ENCODE measurements around the gene SYT11.
A peak's percentile ranks its signal among the peaks of the same experiment; 100 is the strongest.
"Not testable (repeated sequence)": the region's sequence is repeated elsewhere in the genome, so short reads cannot be mapped to it uniquely, and the experiment has no call there.

The SYT11 gene, protein sequence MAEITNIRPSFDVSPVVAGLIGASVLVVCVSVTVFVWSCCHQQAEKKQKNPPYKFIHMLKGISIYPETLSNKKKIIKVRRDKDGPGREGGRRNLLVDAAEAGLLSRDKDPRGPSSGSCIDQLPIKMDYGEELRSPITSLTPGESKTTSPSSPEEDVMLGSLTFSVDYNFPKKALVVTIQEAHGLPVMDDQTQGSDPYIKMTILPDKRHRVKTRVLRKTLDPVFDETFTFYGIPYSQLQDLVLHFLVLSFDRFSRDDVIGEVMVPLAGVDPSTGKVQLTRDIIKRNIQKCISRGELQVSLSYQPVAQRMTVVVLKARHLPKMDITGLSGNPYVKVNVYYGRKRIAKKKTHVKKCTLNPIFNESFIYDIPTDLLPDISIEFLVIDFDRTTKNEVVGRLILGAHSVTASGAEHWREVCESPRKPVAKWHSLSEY

DNA sequence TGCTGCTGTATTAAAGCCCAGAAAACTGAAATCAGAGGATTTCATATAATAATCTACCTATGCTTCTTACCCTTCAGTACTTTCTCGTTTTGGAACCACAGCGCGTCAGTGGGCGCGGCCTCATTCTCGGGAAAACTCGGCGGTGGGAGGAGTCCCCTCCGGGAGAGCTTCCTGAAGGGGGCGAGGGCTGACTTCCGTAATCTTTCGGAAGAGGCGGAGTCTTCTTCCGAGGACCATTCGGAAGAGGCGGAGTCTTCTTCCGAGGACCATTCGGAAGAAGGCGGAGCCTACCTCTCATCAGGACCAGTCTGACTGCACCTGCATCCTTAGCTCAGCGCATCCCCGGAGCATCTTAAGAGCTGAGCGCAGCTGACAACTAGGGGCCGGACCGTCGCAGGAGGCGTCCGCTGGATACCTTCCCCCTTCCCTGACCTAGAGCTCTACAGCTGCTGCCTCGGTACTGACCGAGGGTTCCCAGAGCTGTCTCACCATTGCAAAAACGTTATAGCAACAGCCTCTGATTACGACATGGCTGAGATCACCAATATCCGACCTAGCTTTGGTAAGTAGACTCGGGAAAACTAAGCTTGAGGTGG is at the start of gene SYT11:
Gene SYT11 (plus strand): TSS at position 334 of the 596 bp plus-strand sequence. CDS start 195 bp downstream, at position 529.
- DNase-seq, result peak; percentile 78

DNA sequence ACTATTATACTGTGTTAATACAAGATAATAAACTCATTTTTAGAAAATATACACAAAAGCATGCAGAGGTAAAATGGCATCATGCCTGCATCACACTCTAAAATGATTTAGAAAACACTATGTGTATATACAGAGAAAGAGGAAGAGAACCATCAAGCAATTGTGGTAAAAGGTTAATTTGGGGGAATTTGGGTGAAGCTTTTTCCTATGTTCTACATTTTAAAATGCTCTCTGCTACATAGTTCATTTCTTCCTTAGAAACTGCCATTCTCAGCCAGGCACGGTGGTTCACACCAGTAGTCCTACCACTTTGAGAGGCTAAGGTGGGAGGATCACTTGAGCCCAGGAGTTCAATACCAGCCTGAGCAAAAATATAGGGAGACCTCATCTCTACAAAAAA is 46.5 kb upstream of the SYT11 start:
- no peak for DNase-seq

DNA sequence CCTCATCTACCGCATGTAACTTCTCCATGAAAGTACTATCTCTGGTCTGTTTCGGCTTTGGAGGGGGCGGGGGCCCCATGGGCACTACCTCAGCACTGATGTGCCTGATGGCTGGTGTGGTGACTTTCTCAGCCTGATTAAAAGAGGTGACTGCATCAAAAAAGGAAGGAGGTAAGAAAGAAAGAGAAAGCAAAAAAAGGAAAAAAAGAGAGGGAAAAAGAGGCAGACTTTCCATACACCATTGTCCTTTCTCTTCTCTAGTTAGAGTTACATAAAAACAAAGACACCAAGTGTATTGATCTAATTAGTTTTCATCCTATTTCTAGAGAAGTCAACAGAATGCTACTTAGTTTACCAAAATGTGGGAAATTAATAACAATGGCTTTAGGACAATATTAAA is 45.7 kb upstream of the SYT11 start:
- no peak for DNase-seq

DNA sequence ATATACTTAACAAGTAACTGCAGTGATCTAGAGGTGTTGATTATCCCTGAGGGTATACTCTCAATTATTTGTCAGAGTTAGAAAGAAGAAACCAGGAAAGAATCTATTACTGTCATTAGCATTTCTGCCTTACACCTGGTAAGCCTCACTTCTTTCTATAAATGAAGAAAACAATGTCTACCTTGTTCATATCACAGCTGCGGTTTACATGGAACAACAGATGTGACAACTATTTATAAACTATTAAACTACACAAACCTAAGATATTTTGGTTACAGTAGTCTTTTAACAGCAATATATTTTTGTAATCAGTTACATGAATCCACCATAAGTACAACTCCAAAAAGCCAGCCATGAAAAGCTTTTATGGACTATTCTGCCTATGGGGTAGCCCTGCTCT is 43.0 kb upstream of the SYT11 start:
- DNase-seq, result no peak

DNA sequence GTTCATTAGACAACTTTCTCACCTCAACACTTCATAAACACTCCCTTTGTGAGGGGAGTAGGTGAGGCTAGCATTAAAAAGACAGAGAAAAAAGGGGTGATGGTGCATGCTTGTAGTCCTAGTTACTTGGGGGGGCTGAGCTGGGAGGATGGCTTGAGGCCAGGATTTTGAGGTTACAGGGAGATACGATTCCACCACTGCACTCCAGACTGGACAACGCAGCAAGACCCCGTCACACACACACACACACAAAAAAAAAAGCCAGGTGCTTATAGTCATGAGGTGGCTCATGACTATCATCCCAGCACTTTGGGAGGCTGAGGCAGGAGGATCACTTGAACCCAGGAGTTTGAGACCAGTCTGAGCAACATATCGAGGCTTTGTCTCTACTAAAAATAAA is 31.9 kb upstream of the SYT11 start:
- DNase-seq, result no peak

DNA sequence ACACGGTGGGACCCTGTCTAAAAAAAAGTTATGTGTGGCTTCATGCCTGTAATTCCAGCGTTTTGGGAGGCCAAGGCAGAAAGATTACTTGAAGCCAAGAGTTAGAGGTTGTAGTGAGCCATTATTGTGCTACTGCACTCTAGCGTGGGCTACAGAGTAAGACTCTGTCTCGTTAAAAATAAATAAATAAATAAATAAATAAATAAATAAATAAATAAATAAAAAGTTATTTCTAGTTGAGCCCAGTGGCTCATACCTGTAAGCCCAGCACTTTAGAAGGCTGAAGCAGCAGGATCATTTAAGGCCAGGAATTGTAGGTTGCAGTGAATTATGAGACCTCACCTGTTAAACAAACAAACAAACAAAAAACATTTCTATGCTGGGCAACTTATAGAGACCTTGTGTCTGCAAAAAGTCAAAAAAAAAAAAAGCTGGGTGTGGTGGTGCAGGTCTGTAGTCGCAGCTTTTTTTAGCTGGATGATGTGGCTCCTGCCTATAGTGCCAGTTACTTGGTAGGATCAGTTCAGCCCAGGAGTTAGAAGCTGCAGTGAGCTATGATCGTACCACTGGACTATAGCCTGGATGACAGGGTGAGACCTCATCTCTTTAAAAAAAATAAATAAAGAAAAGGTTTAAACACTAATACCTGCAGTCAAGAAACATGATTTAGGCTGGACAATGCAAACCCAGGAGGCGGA is 27.9 kb upstream of the SYT11 start:
- DNase-seq, result no peak

DNA sequence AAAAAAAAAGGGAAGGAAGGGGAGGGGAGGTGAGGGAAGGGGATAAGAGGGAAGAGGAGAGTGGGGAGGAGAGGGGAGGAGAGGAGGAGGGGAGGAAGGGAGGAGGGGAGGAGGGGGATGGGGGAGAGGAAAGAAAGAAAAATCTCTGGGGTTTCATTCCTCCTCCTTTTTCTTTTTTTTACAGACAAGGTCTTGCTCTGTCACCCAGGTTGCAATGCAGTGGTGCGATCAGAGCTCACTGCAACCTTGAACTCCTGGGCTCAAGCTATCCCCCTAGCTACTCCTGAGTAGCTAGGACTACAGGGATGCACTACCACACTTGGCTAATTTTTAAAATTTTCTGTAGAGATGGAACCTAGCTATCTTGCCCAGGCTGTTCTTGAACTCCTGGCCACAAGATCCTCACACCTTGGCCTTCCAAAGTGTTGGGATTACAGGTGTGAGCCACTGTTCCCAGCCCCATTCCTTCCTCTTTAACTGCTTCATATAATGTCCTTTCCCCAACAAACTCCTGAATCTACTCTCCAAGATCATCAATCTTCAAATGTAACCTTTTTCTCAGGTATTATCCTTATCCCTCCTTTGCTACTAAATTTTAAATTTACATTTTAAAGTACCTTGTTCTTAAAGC is 25.6 kb upstream of the SYT11 start:
- no peak for DNase-seq

DNA sequence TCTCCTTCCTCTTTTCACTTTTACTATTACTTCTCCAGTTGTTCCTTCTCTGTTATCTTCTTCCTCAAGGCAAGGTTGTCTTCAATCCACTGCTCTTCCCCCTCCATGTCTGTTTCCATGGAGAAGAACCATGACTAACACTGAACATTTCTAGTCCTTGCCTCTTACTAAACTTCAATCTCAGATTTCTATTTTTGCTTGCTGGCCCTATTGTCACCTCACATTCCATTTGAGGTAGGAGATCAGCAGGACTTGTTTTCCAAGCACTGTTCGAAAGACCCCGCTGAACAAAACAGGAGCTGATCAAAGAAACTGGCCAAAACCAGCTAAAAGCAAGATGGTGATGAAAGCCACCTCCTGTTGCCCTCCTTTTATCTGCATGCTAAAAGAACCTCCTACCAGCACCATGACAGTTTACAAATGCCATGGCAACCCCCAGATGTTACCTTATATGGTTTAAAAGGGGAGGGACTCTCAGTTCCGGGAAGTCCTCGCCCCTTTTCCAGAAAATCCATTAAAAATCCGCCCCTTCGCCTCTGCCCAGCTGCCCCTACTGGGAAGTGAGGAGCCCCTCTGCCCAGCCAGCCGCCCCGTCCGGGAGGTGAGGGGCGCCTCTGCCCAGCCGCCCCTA is 25.0 kb upstream of the SYT11 start:
- no peak for DNase-seq

DNA sequence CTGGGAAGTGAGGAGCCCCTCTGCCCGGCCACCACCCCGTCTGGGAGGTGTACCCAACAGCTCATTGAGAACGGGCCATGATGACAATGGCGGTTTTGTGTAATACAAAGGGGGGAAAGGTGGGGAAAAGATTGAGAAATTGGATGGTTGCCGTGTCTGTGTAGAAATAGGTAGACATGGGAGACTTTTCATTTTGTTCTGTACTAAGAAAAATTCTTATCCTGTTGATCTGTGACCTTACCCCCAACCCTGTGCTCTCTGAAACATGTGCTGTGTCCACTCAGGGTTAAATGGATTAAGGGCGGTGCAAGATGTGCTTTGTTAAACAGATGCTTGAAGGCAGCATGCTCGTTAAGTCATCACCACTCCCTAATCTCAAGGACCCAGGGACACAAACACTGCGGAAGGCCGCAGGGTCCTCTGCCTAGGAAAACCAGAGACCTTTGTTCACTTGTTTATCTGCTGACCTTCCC is 24.4 kb upstream of the SYT11 start:
- not testable (repeated sequence) for DNase-seq

DNA sequence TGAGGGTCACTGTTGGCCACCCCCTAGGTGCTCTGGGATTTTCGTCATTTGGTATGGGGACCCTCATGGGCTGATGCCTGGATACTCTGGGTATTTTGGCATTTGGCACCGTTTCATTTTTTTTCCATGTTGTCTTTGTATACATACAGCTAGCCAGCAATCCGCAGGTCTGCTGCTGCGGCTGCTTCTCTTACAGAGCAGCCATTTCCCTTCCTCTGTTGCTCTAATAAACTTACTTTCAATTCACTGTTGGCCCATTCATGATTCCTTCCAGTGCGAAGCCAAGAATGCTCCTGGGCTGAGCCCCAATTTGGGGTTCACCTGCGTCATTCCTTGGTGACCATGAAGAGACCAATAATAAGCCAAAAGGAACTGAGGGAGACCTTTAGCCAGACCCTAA is 23.8 kb upstream of the SYT11 start:
- DNase-seq, result no peak

DNA sequence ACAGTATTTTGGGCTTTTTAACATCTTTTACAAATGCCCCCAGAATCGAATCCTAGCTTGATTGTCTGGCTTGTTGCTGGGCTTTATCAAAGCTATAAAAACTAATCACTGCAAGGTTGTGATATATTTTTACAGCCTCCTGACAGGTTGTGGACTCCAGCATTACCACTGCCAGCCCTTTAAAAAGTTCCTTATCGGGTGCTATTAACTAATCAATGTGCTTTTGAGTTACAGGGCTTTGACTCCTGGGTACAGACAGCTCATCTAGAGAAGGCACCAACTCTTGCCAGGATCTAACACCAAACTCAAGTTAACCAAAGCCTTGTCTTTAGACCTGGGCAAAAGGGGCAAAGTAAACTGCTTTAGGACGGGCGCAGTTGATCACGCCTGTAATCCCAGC is 19.0 kb upstream of the SYT11 start:
- no peak for DNase-seq

DNA sequence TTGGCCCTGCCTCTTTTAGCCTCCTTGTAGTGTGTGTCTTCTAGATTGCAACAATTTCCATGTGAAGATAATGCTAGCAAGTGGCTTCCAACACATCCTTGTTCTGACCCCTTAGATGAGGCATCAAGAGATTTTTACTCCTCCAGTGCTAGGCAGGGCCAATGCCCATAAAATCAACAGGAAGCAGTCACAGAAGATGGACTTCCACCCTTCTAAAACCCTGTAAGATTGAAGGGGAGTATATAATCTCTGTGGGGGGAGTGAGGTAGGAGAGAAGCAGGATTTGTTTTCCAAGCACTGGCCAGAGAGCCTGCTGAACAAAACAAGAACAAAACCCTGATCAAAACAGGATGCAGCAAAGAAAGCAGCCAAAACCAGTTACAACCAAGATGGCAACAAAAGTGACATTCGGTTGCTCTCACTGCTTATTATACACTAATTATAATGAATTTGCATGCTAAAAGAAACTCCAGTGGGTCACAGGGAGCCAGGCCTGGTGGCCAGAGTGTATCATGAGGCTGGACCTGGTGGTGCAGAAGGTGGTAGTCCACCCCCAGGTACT is 14.4 kb upstream of the SYT11 start:
- no peak for DNase-seq

DNA sequence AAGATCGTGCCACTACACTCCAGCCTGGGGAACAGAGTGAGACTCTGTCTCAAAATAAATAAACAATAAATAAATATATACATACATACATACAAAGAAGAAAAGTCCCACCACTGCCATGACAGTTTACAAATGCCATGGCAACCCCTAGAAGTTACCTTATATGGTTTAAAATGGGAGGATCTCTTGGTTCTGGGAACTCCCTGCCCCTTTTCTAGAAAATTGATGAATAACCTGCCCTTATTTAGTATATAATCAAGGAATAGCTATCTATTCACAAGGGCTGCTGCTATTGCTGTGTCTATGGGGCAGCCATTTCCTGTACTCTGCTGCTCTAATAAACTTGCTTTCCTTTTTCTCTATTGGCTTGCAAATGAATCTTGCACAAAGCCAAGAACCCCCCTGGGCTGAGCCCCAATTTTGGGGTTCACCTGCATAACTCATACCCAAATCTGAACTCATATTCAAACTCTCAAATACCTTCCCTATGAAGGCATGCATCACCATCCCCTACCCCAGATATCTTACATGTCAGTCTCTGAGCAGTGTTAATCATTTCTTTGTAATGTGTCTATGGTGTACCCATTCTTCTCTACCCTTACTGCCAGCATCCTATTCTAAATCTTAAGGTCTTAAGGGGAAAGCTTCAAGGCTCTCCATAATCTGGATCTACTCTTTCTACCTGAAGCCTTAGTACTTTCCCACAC is 11.4 kb upstream of the SYT11 start:
- no peak for DNase-seq

DNA sequence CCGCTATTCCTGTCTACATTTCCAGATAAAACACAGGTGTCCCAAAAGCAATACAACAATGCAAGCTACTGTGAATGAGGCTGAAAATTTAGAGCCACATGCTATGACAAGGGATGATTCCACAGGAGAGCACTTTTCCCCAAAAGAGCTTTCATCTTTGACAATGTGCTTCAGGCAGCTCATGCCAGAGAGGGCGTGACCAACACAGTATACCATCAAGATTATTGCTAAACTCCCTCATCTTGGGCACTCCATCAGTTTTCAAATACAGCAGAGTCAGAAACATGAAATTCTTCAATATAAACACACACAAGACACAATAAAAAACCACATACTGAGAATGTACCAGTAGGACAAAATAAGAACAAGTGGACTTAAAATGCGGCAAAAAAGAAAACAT is 9.0 kb upstream of the SYT11 start:
- DNase-seq, result no peak

DNA sequence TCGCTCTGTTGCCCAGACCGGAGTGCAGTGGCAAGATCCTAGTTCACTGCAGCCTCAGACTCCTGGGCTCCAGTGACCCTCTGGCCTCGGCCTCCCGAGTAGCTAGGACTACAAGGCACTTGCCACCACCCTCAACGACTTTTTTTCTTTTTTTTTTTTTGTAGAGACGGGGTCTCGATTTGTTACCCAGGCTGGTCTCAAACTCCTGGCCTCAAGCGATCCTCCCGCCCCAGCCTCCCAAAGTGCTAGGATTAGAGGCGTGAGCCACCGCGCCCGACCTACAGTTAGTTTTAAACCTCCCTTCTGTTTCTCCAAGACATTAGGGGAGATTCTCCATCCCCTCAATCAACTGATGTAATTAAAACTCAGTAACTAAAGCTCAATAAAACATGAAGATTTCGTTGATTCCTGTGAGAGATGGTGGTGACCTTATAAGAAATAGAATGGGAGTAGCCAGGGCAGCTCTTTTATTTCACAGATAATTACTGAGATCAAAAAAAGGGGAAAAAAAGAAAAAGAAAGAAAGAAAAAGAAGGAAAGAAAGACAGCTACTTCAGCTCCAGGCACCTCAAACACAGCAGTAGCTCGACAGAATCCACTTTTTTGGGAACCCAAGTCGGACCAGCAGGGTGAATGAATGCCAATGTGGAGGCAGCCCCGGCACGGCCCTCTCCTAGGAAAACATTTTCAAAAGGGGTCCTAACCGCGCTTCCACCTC is 3.0 kb upstream of the SYT11 start:
- no peak for DNase-seq

DNA sequence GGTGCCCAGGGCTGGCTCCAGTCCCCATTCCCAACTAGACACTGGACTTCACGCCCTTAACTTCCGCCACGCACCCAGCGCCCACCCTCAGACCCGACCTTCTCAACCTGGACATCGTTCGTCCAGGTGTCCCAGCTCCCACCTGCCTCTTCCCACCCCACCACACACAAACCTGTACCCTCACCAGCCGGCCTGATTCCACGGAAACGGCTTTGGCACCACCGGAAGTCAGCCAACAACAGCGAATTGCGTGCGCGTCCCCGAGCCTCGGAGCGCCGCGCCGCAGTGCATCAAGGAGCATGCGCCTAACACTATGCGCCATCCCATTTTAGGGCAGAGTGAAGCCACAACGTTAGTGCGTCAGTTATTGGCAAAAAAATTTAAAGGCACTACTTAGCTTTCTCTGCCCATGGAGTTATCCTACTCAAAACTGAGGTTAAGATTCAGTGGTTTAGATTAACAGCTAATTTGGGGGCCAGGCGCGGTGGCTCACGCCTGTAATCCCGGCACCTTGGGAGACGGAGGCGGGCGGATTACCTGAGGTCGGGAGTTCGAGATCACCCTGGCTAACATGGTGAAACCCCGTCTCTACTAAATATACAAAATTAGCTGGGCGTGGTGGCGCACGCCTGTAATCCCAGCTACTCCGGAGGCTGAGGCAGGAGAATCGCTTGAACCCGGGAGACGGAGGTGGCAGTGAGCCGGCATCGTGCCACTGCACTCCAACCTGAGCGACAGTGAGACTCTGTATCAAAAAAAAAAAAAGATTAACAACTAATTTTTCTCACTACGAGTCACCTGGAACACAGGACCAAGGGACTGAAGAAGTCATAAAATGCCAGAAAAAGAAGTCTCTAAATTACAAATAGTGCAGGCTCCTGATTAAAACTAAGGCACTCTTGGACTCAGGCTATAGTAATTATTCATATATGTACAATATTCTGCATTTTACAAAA is 2.1 kb upstream of the SYT11 start, which contains the start of gene GON4L:
Gene GON4L (minus strand): TSS at position 240 of the 956 bp plus-strand sequence. CDS start 3,434 bp downstream, outside the sequence.
- DNase-seq, result peak; percentile 76

DNA sequence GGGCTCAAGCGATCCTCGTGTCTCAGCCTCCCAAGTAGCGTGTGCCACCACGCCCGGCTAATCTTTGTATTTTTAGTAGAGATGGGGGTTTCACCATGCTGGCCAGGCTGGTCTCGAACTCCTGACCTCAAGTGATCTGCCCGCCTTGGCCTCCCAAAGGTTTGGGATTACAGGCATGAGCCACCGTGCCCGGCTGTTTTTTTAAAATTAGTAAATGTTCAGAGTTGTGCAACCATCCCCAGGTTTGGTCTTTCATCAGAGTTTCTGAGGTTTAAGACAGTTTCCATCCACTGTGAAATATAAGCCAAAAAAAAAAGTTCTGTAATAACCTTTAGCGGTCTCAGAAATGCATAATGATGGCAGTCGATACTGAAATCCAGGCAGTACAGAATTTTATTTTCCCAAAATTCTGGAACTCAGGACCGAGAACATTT is 550 bp upstream of the SYT11 start:
- no peak for DNase-seq

DNA sequence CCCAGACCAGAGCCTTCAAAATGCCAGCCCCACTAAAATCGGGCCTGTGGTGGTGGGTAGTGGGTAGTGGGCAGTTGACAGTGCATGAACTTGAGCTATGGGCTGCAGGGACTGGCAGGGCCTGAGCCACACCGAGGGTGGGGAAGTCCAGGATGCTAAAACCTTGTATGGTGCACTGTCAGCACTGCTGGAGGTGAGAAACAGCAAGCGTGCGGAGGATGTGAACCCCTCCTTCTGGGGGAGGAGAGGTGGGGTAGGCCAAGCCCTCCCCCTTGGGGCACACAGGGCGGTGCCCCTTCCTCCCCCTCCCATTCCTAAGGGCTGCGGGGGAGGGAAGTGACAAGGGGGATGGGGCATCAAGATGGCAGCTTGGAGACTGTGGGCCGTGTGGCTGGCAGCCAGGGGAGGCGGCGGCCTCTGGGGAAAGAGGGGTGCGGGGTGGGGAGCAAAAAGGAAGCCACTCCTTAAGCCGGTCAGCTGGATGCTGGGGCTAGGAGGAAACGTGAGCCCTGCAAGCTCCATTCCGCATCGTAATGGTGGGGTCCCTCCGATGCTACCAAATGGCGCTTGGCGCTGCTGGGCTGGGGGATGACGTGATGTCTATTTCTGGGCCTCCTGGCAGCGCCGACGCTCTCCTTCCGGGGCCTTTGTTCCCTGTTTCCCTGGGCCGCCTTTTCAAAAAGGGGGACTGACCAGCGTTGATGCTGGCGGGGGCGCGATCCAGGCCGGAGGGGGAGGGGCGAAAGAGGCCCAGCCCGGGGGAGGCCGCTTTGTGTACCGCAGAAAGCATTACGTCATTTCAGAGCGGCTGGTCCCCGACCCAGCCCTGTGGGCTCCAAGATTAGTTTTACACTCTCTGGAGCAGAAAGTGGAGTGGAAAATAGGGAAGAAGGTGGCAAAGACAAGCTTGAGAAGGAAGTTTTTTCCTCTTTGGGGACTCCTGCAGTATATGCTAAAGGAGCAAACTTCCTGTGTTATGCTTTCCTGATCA is 809 bp downstream of the SYT11 start:
- peak; percentile 45 for DNase-seq

Measured in T1000 (cell line).